H1 (cell line): Measurements from ENCODE around the gene AMPD3. TPM values are rescaled to one million over a fixed set of nuclear protein-coding genes. Genes with fewer than 3 reads are reported as not detected.
A peak's percentile ranks its signal among the peaks of the same experiment; 100 is the strongest.

Experiments used
- microRNA counts: library from miRNA; unstranded; fragments of <30 nt; microRNA quantifications from one replicate; lab custom pipeline; 2015
- polyA plus RNA-seq, 7 experiments: library from polyadenylated mRNA; depleted of rRNA in 3 of 7; stranded (reverse) in 5 of 7; unstranded in 2 of 7; fragments of >200 nt in 5 of 7; fragments of 200-250 nt in 2 of 7; gene quantifications; 1 replicate in 5 of 7; 2 replicates in 1 of 7; 4 replicates in 1 of 7; pipeline versions ENCODE4 v1.2.1 to v1.2.3, GENCODE V29; 2011 to 2013; ENCODE audit warnings: missing spikeins in 2 of 7, mixed read lengths in 2 of 7
- total RNA-seq: library from RNA; stranded (reverse); fragmentation: NEBNext Ultra II Directional; extraction: Animal tissue kit (Norgen Biotek cat#: 25700); gene quantifications from 2 replicates; pipeline ENCODE4 v1.2.1, GENCODE V29; 2021

AMPD3 gene
- total and polyA plus RNA-seq, 2 of the 8 experiments (the other 6 are each of a cell fraction or from before 2014, with no cell fraction given): 4.0 to 6.3 TPM

MicroRNAs within 50 kb of the gene (microRNA counts, 767-probe panel; counts per million panel counts)
- 879 counts per million, percentile 95 among the panel's probes with 10 or more counts for microRNA hsa-miR-4485 (lab: Ali Mortazavi, UCI)

Other genes with a start within 250 kb of the AMPD3 start
- 50.5 and 54.1 TPM in 2 replicates for gene SBF2, start 161.0 kb upstream of the AMPD3 start, total RNA-seq
- 23.4 and 36.7 TPM in 2 replicates for gene SBF2, start 161.0 kb upstream of the AMPD3 start, polyA plus RNA-seq (2011; rRNA removed)
- gene ADM, start 150.2 kb upstream of the AMPD3 start, total RNA-seq: 92.2 and 94.1 TPM in 2 replicates
- gene ADM, start 150.2 kb upstream of the AMPD3 start, polyA plus RNA-seq (2011; rRNA removed): 95.6 and 169 TPM in 2 replicates
- 20.9 and 22.8 TPM in 2 replicates for gene RNF141, start 85.9 kb downstream of the AMPD3 start, total RNA-seq
- gene RNF141, start 85.9 kb downstream of the AMPD3 start, polyA plus RNA-seq (2011; rRNA removed): 5.4 and 8.5 TPM in 2 replicates
- 0.09 TPM in 1 of 2 replicates, not detected in the other for gene LYVE1, start 113.4 kb downstream of the AMPD3 start, total RNA-seq
- not detected in 2 replicates for gene LYVE1, start 113.4 kb downstream of the AMPD3 start, polyA plus RNA-seq (2011; rRNA removed)
- gene IRAG1, start 238.5 kb downstream of the AMPD3 start, total RNA-seq: 2.7 and 3.3 TPM in 2 replicates
- gene IRAG1, start 238.5 kb downstream of the AMPD3 start, polyA plus RNA-seq (2011; rRNA removed): 1.8 and 2.2 TPM in 2 replicates